Neural progenitor cell (in vitro differentiated cells): ENCODE results near the gene SPTBN4. TPM values are rescaled to one million over a fixed set of nuclear protein-coding genes. Genes with fewer than 3 reads are reported as not detected.

ENCODE experiments used
- DNase-seq: peaks from one replicate; pipeline ENCODE4 v3.0.0-alpha.2; 2016; ENCODE audit warnings: low spot score
- H2AFZ ChIP-seq: fragments of 200-600 bp; sonication (generic); replicated peaks from 2 replicates; pipeline ENCODE4 v1.6.1; 2016; ENCODE audit warnings: antibody characterized with exemption
- H3F3A ChIP-seq: fragments of 200-600 bp; sonication (generic); 2 replicates; pipeline ENCODE4 v1.6.1; 2016; ENCODE audit warnings: antibody characterized with exemption, low read depth
- H3K27ac ChIP-seq: fragments of 200-600 bp; sonication (generic); 2 replicates; pipeline ENCODE4 v1.5.1; 2016; ENCODE audit warnings: mild to moderate bottlenecking
- H3K27me3 ChIP-seq: fragments of 200-600 bp; sonication (generic); 2 replicates; pipeline ENCODE4 v1.6.1; 2016; ENCODE audit warnings: mild to moderate bottlenecking, moderate library complexity
- H3K36me3 ChIP-seq: fragments of 200-600 bp; sonication (generic); 2 replicates; pipeline ENCODE4 v1.5.1; 2016
- H3K4me1 ChIP-seq: fragments of 200-600 bp; sonication (generic); 2 replicates; pipeline ENCODE4 v1.6.1; 2016; ENCODE audit warnings: mixed run types
- H3K4me2 ChIP-seq: fragments of 200-600 bp; sonication (generic); 2 replicates; pipeline ENCODE4 v1.6.1; 2016
- H3K4me3 ChIP-seq: fragments of 200-600 bp; sonication (generic); 2 replicates; pipeline ENCODE4 v1.5.1; 2016
- H3K79me2 ChIP-seq: fragments of 200-600 bp; sonication (generic); 2 replicates; pipeline ENCODE4 v1.6.1; 2016; ENCODE audit warnings: low read depth
- H3K9ac ChIP-seq: fragments of 200-600 bp; sonication (generic); 2 replicates; pipeline ENCODE4 v1.6.1; 2016
- H3K9me3 ChIP-seq: fragments of 200-600 bp; sonication (generic); 2 replicates; pipeline ENCODE4 v1.5.1; 2016; ENCODE audit warnings: low read depth
- H4K20me1 ChIP-seq: fragments of 200-600 bp; sonication (generic); 2 replicates; pipeline ENCODE4 v1.6.1; 2016; ENCODE audit warnings: low read depth
- H3K27ac Mint-ChIP-seq: 3 replicates; pipeline ENCODE4 v1.8.0; 2021; ENCODE audit warnings: mixed read lengths
- H3K27me3 Mint-ChIP-seq: 2 replicates; pipeline ENCODE4 v1.8.0; 2022; ENCODE audit warnings: low read depth, mild to moderate bottlenecking, inconsistent platforms, moderate library complexity, mixed read lengths; ENCODE audit not compliant: insufficient read depth
- H3K36me3 Mint-ChIP-seq: 3 replicates; pipeline ENCODE4 v1.8.0; 2021; ENCODE audit warnings: mixed read lengths
- H3K4me1 Mint-ChIP-seq: 3 replicates; pipeline ENCODE4 v1.8.0; 2021; ENCODE audit warnings: mixed read lengths
- H3K4me3 Mint-ChIP-seq: 3 replicates; pipeline ENCODE4 v1.8.0; 2021; ENCODE audit warnings: mild to moderate bottlenecking, moderate library complexity, mixed read lengths
- H3K9me3 Mint-ChIP-seq: 3 replicates; pipeline ENCODE4 v1.8.0; 2020; ENCODE audit warnings: mixed read lengths
- CTCF ChIP-seq: fragments of 200-600 bp; sonication (generic); IDR thresholded peaks from 2 replicates; pipeline ENCODE4 v1.5.1; 2017; ENCODE audit warnings: antibody characterized with exemption, mild to moderate bottlenecking
- EZH2 ChIP-seq: fragments of 200-600 bp; sonication (generic); IDR thresholded peaks from 2 replicates; pipeline ENCODE4 v1.6.1; 2017; ENCODE audit warnings: antibody characterized with exemption, mild to moderate bottlenecking, moderate library complexity
- EZH2phosphoT487 ChIP-seq: fragments of 200-600 bp; sonication (generic); IDR thresholded peaks from 2 replicates; pipeline ENCODE4 v1.6.1; 2017; ENCODE audit warnings: antibody characterized with exemption
- total RNA-seq: library from RNA; depleted of rRNA; stranded (reverse); fragments of >200 nt; gene quantifications from 2 replicates; pipeline ENCODE4 v1.2.3, GENCODE V29; 2015; ENCODE audit warnings: low replicate concordance

The SPTBN4 gene
- total RNA-seq, 1 donor from 2014 or later, result 2.5 TPM

- no peak for TF ChIP-seq EZH2
- no peak for TF ChIP-seq EZH2phosphoT487
- peak; percentile 93 for TF ChIP-seq CTCF
- DNase-seq, result peak; percentile 95
- Histone ChIP-seq H3F3A (peaks cover 8% of the 10 kb centered on the region), H4K20me1 (peaks cover 3% of the 10 kb centered on the region), H3K4me2 (peak overlapping the region; percentile 74), H3K27ac (no peak overlapping the region), H3K9ac (no peak overlapping the region), H3K27me3 (peaks cover 19% of the 10 kb centered on the region), H3K36me3 (no peaks in the 10 kb centered on the region), H3K4me3 (peak overlapping the region; percentile 43), H3K9me3 (no peaks in the 10 kb centered on the region), H3K4me1 (peaks cover 8% of the 10 kb centered on the region), H2AFZ (no peak overlapping the region), H3K79me2 (no peaks in the 10 kb centered on the region)
- H3K27me3 Mint-ChIP-seq, result peaks cover 25% of the 10 kb centered on the region
- H3K4me3 Mint-ChIP-seq, result peak overlapping the region; percentile 81
- H3K9me3 Mint-ChIP-seq, result no peaks in the 10 kb centered on the region
- H3K4me1 Mint-ChIP-seq, result peaks cover 19% of the 10 kb centered on the region
- H3K27ac Mint-ChIP-seq, result peak overlapping the region; percentile 16
- H3K36me3 Mint-ChIP-seq, result no peaks in the 10 kb centered on the region
Measured at GRCh38 chr19:40529093-40529954, 62.5 kb downstream of the SPTBN4 start.

DNA sequence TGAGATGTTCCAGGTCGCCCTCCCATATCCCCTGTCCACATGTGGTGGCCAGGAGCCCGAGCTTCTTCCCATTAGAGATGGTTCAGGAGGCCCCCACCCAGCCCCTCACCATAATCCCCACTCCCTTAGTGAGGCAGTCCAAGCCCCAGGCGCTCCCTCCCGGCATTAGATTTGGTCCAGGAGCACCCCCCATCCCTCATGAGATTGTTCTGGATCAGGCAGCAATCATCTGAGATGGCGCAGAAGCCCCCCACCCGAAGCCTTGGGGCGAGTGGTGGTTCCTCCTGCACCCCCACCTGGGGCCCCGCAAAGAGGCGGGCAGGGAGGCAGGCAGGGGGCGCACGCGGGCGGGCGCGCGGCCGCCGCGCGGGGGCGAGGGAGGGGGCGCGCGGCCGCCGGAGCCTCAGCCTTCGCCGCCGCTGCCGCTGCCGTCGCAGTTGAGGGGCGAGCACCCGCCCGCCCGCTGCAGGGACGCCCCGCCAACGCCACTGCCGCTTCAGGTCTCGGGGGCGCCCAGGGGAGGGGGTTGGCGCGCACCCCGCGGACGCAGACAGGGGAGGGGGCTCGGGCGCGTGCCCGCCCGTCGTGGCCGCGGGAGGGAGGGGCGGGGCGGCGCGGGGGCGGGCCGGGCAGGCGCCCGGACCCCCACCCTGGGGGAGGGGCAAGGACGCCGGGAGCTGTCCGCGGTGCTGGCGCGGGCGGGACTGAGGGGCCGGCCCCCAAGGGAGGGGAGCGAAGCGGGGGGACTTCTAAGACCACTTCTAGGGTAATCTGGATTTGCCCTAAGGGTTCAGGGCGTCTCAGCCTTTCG, 63.5 kb downstream of the SPTBN4 start:
- Histone ChIP-seq H3K4me3 (peak overlapping the region; percentile 42), H3K4me1 (peaks cover 8% of the 10 kb centered on the region), H3K27me3 (peaks cover 19% of the 10 kb centered on the region), H3K36me3 (no peaks in the 10 kb centered on the region), H3K27ac (no peak overlapping the region), H3K9ac (no peak overlapping the region), H3K9me3 (no peaks in the 10 kb centered on the region), H3F3A (peaks cover 8% of the 10 kb centered on the region), H3K4me2 (peak overlapping the region; percentile 74), H4K20me1 (peaks cover 3% of the 10 kb centered on the region), H3K79me2 (no peaks in the 10 kb centered on the region), H2AFZ (no peak overlapping the region)
- Mint-ChIP-seq H3K27ac (no peak overlapping the region), H3K4me3 (peak overlapping the region; percentile 81), H3K9me3 (no peaks in the 10 kb centered on the region), H3K4me1 (peaks cover 15% of the 10 kb centered on the region), H3K27me3 (peaks cover 18% of the 10 kb centered on the region), H3K36me3 (no peaks in the 10 kb centered on the region)
- peak; percentile 89 for DNase-seq
- TF ChIP-seq EZH2phosphoT487, result no peak
- peak; percentile 47 for TF ChIP-seq CTCF

DNA sequence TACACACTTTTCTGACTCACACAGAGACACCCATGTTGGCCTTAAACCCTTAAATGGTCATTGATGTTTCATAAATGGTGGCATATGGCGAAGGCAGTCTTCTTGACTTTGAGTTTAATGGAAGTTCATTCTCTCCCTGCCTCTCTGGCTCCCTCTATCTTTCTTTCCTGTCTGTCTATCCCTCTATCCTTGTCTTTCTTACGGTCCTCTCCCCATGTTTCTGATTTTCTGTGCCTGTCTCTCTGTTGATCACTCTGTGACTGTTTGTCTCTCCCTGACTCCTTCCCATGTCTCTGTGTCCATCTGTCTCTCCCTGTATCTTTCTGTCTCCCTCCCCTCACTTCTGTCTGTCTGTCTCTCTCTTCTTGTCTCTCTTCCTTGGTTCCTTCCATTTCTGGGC, 66.7 kb downstream of the SPTBN4 start:
- Histone ChIP-seq H3K79me2 (no peaks in the 10 kb centered on the region), H3K4me1 (peaks cover 8% of the 10 kb centered on the region), H3K4me2 (no peak overlapping the region), H3K4me3 (no peak overlapping the region), H3K9ac (no peak overlapping the region), H3K9me3 (no peaks in the 10 kb centered on the region), H3K27me3 (peaks cover 19% of the 10 kb centered on the region), H2AFZ (no peak overlapping the region), H4K20me1 (peaks cover 3% of the 10 kb centered on the region), H3F3A (peaks cover 8% of the 10 kb centered on the region), H3K27ac (no peak overlapping the region), H3K36me3 (no peaks in the 10 kb centered on the region)
- no peaks in the 10 kb centered on the region for H3K9me3 Mint-ChIP-seq
- DNase-seq, result no peak
- H3K27ac Mint-ChIP-seq, result no peak overlapping the region
- H3K27me3 Mint-ChIP-seq, result peaks cover 18% of the 10 kb centered on the region
- TF ChIP-seq EZH2phosphoT487, result no peak
- peak; percentile 25 for TF ChIP-seq CTCF
- TF ChIP-seq EZH2, result no peak
- no peaks in the 10 kb centered on the region for H3K36me3 Mint-ChIP-seq
- no peak overlapping the region for H3K4me3 Mint-ChIP-seq
- peaks cover 12% of the 10 kb centered on the region for H3K4me1 Mint-ChIP-seq
